HG03159 (cell line): ENCODE data around the gene SPRR3.

Source experiments
- ATAC-seq: cut with Tn5 transposase; IDR thresholded peaks from one replicate; pipeline ENCODE4 v1.9.1; 2021; ENCODE audit warnings: mild to moderate bottlenecking, moderate library complexity; ENCODE audit not compliant: unreplicated experiment

Gene SPRR3

GRCh38 chr1:153049211-153049610, 47.7 kb downstream of the SPRR3 start:
- ATAC-seq, result no peak
